IPS-18c (cell line): ENCODE data around the gene ELL.
"Not testable (repeated sequence)": the region's sequence is repeated elsewhere in the genome, so short reads cannot be mapped to it uniquely, and the experiment has no call there.

Source experiments
- H3K4me3 ChIP-seq: 2 replicates; pipeline ENCODE4 v1.7.0; 2013; ENCODE audit warnings: low read depth, mild to moderate bottlenecking, low read length, moderate library complexity; ENCODE audit not compliant: insufficient read depth
- H3K9me3 ChIP-seq: one replicate; pipeline ENCODE4 v1.6.1; 2013; ENCODE audit warnings: mild to moderate bottlenecking, low read length, moderate library complexity; ENCODE audit not compliant: control insufficient read depth, insufficient read depth

Gene ELL

DNA sequence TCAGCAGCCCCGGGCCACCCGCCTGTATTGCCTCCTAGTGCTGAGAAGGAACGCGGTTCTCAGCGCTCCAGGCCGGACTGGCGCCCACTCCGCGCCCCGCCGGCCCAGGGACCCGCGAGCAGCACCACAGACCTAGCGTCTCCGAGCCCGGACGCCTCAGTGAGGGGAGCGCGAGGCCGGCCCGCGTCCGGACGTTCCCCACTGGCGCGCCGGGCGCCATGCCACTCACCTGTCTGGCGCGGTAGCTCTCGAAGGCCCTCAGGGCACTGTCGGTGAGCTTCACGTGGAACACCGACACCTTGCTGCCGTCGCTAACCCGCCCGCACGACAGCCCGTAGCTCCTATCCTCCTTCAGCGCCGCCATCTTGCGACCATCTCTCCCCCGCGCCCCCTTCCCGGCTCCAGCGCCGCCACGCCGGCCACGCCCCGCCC is at the start of gene ELL:
TSS of gene ELL (minus strand) at position 379 of the 432 bp plus-strand sequence. CDS start at position 364, 15 bp downstream.
- H3K9me3 ChIP-seq: no peaks in the 10 kb centered on the region
- H3K4me3 ChIP-seq: peak within 1 kb of the TSS; percentile 95

DNA sequence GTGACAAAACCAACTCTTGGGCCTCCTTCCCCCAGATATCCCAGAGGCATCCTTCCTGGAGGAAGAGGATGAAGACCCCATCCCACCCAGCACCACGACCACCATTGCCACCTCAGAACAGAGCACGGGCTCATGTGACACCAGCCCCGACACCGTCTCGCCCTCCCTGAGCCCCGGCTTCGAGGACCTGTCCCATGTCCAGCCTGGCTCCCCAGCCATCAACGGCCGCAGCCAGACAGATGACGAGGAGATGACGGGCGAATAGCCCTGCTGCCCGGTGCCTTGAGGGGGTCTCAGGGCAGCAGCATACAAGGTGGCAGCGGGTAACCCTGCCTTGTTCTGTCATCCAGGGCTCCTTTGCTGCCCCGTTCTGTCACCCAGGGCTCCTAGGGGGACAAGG is 46.5 kb upstream of the ELL start:
- peaks cover under 1% of the 10 kb centered on the region for H3K9me3 ChIP-seq
- no peak overlapping the region for H3K4me3 ChIP-seq

DNA sequence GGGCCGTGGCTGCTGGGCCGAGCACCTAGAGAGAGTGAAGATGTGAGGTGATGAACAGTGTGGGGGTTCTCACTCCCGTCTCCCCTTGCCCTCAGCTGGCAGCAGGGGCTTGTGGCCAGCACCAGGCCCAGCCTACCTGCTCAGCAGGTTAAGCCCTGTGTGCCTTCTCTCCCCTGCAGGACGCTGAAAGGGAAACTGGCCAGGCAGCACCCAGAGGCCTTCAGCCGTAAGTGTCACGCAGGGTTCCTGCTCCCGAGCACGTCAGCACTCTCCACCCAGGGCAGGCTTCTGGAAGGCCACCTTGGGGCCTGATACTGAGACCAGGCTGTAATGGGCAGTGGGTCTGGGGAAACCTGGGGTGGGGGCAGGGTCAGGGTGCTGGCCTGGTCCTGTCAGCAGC is 45.1 kb upstream of the ELL start:
- no peaks in the 10 kb centered on the region for H3K9me3 ChIP-seq
- no peak overlapping the region for H3K4me3 ChIP-seq

DNA sequence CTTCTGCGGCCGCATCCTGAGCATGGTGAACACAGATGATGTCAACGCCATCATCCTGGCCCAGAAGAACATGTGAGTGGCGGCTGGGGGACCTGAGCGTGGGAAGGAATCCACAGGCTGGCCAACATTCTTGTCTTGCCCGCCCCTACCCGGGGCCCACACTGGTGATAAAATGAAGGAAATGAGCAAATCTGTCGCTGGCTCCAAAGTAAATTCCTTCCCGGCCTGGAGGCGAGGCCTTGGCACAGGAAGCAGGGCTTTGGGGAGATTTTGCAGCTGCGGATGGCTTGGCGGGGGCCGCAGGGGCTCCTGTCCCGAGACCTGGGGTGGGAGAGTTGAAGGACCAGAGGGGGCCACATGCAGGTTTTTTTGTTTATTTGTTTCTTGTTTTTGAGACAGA is 40.2 kb upstream of the ELL start:
- Histone ChIP-seq H3K4me3 (no peak overlapping the region), H3K9me3 (no peaks in the 10 kb centered on the region)

DNA sequence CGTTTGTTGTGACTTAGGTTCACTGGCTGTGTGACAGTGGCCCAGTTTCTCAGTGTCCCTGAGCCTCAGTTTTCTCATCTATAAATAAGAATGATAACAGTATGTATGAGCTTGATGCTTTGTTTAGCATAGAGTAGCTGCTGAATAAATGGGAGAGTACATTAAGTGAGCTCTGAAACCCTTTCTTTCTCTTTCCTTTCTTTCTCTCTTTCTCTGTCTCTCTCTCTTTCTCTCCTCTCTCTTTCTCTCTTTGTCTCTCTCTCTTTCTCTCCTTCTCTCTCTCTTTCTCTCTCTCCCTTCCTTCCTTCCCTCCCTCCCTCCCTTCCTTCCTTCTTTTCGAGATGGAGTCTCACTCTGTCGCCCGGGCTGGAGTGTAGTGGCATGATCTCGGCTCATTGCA is 37.8 kb upstream of the ELL start:
- H3K4me3 ChIP-seq: no peak overlapping the region
- no peaks in the 10 kb centered on the region for H3K9me3 ChIP-seq

DNA sequence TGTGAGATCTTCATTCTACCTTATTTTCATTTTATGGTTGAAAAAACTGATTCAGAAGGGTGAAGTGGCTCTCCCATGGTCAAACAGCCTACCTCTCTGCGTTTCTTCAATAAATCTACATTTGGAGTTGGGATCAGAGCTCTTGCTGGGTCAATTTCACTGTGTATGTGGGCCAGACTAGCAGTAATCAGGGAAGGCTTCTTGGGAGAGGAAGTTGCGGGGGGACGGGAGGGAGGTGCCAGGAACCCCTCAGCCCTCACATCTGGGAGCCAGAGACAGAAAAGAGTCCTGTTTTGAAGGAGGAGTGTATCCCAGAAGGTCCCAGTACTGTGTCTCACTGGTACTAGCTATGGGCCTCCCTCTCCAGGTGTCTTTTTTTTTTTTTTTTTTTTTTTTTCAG is 36.7 kb upstream of the ELL start:
- Histone ChIP-seq H3K4me3 (peak overlapping the region; percentile 83; the same call in 1 of the 2 replicates), H3K9me3 (no peaks in the 10 kb centered on the region)

DNA sequence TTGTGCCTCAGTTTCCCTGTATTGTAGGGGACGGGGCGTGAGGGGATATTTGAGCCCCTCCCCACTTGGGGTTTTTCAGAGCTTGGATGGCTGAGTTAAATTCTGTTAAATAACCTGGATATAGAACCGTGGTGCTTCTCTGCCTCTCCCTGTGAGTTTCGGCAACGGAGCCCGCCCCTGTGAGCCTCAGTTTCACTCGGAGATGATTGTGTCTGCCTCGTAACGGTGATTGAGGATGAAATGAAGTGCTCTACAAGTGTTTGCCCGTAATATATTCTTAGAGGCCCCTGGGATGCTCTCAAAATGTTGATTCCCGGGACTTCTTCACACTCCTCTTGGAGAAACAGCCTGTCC is 36.3 kb upstream of the ELL start:
- H3K9me3 ChIP-seq: no peaks in the 10 kb centered on the region
- peak overlapping the region; percentile 83 for H3K4me3 ChIP-seq

DNA sequence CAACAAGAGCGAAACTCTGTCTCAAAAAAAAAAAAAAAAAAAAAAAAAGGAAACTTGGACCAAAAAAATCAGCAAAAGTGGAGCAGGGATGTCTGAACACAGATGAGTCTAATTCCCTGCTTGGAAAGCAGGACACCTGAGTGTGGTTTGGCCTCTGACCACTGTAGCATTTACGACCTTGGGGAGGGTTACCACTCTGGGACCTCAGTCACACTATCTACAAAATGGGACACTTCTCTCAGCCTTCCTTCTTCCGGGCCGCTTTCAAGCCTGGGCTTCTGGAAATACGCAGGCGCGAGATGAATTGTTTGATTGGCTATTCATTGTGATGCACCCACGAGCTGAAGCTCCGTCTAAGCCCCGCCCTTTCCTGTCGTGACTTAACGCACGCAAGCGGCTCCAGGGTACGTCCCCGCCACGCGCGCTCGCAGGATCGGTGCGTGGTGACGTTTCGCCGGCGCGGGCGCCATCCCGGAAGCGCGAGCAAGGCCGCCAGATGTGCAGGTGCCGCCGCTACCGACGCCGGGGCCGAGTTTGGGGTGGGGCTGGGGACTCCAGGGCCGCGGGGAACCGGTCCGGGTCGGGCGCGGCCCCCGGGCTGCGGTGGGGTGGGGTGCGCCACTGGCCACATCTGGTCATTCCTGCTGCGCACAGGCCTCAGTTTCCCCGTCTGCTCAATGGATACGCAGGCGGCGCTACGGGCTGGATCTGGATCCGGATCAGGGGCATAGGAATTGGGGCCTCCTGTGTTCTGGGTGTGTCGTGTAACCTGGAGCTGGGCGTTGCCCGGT is 35.7 kb upstream of the ELL start, which contains the start of gene KXD1:
TSS of gene KXD1 (plus strand) at position 460 of the 791 bp plus-strand sequence. CDS start 4,187 bp downstream, outside the sequence.
- Histone ChIP-seq H3K4me3 (peak within 1 kb of the TSS; percentile 83), H3K9me3 (no peaks in the 10 kb centered on the region)

DNA sequence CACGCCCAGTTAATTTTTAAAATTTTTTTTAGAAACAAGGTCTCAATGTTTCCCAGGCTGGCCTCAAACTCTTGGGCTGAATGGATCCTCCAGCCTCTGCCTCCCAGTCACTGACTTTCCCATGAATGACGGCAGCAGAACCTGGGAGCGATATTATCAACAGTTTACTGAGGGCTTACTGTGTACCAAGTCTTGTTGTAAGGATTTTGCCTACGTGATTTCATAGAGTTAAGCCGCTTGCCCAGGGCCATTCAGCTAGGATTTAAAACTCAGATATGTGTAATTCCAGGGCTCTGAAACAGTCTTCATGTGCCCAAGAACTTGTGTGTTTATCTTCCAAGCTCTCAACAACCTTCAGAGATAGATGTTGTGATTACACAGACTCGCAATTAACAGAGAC is 29.8 kb upstream of the ELL start:
- no peaks in the 10 kb centered on the region for H3K9me3 ChIP-seq
- no peak overlapping the region for H3K4me3 ChIP-seq

DNA sequence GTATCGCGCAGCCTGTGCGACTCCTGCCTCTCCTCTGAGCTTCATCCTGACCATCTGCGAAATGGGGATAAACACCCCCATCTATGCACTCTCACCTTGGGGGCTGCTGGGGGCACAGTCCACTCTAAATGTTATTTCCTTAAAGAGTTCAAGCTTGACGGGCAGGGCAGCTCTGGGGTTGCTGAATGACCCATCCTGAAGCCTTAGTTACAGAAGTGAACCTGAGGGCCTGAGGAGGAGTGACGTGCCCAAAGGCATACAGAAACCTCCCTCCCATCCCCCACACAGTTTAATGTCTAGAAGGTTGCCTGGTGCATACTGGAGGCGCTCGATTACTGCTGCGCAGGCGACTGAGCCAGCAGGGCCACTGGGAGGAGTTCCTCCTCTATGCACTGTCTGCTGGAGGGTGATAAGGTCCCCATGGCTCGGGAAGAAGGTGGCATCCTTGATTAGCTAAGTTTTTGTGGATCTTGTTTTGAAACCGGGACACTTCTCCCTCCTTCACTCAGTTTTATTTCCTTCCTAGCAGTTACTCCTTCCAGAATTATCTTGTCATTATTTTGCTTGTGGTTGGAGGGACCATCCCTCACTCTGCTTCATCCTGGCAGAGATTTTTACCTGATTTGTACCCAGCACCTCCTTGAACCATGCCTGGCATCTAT is 22.1 kb upstream of the ELL start:
- Histone ChIP-seq H3K9me3 (no peaks in the 10 kb centered on the region), H3K4me3 (peak overlapping the region; percentile 29; the same call in 1 of the 2 replicates)

DNA sequence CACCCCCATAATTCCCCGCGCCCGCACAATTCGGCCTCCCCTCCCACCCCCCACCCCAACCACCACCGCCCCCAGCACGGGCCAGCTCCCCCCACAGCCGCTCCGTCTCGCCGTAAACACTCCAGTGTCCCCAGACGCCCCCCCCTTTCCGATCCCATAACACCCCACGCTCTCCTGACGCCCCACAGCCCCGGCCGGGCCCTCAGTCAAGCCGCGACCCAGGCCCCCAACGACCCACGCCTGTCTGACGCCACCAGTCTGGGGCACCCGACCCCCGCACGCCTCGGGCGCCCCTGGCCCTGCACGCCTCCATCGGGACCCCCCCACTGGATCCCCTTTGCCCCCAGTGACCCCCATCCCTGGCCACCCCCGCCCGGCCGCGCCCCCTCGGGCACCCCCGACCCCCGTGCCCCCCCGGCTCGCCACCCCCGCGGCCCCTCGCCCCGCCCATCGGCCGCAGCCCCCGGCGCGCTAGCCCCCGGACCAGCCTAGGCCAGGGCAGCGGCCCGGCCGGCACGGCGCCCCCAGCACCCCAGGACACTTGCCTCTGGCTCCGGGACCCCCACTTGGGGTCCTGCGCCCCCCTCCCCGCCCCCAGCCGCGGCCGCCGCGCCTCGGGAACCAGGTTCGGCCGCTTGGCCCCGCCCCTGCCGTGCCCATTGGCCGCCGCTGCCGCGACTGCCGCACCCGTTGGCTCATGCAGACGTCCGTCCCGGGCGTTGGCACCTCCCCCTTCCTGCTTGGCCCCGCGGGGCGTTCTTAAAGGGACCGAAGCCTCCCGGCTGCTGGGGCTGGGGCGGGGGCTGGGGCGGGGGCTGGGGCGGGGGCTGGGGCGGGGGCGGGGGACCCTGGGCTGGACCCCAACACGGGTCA is 21.3 kb upstream of the ELL start, which contains the start of gene FKBP8:
TSS of gene FKBP8 (minus strand) at position 633 of the 873 bp plus-strand sequence. CDS start 1,603 bp downstream, outside the sequence.
- no peaks in the 10 kb centered on the region for H3K9me3 ChIP-seq
- H3K4me3 ChIP-seq: peak within 1 kb of the TSS; percentile 55

DNA sequence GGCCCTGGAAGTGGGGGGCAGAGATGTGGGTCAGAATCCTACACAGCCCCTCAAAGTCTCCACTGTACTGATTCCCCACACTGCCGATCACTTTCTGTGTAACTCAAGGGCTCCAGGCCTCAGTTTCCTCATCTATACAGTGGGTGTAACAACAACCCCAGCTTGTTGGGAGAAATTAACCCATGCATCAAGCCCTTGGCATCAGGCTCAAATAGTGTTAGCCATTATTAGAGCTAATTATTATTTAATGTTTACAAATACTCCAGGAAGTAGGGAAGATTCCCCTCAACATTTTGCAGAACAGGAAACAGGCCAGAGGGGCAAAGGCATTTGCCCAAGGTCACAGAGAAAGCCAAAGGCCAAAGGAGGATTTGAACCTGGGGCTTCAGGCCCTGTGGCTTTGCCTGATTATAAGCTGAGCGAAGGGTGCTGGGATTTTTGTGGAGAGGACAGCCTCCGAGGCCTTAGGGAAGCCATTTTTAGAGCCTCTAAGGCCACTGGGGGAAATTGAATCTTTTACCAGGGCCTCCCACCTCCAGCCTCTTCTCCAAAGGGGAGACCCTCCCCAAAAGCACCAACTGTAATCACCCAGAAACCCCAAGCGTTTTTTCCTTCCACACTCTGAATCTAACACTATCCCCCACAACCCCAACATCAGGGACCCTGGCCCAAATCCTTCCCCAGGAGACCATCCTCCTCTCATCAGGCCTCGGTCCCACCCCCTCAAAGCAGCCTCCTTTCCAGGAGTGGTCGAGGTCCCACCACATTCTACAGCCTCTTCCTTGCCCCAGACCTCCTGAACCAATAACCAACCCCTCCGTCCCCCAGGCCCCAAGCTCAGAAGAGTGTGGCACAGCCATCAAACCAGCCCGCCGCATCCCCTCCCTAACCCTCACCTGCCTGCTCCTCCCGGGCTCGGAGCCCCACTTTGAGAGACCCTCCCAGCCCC is 20.4 kb upstream of the ELL start:
- no peaks in the 10 kb centered on the region for H3K9me3 ChIP-seq

DNA sequence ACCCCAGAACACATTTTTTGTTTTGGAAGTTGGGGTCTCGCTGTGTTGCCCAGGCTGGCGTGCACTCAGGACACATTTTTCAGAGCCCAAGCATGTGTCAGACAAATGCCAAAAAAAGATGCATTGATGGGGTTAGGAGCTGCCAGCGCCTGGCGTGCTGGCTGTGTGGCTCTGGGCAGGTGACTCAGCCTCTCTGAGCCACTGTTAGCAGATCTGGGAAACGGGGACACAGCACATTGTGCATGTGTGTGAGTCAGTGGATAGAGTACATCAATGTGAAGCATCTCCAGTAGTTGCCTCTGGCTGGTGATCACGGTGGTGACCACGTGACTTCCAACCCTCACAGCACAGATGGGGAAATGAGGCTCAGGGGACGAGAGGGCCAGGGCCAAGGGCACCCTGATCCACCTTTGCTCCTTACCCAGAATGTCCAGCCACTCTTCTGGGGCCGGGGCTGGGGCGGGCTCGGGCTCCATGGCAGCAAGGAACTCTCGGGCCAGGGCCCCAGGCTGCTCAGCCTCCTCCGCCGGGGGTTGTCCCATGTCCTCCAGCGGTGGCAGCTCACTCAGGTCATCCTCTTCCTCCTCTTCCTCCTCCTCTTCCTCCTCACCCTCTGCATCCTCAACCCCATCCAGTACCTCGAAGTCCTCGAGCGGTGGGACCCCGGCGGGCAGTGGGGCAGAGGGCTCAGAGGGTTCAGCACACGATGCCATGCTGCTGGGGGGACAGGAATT is 19.6 kb upstream of the ELL start:
- no peaks in the 10 kb centered on the region for H3K9me3 ChIP-seq
- H3K4me3 ChIP-seq: no peak overlapping the region

More for the DNA sequence above, 20.4 kb upstream of the ELL start:
- H3K4me3 ChIP-seq: peak overlapping the region; percentile 55

DNA sequence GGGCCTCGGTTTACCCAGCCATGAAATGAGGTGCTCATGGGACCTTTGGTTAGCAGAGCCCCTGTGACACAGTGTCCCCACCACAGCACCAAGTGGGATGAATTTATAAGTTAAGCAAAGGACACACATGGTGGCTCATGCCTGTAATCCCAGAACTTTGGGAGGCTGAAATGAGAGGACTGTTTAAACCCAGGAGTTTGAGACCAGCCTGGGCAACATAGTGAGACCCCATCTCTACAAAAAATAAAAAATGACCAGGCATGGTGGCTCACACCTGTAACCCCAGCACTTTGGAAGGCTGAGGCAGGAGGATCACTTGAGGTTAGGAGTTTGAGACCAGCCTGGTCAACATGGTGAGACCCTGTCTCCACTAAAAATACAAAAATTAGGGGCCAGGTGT is 18.3 kb upstream of the ELL start:
- not testable (repeated sequence) for H3K4me3 ChIP-seq, H3K9me3 ChIP-seq

DNA sequence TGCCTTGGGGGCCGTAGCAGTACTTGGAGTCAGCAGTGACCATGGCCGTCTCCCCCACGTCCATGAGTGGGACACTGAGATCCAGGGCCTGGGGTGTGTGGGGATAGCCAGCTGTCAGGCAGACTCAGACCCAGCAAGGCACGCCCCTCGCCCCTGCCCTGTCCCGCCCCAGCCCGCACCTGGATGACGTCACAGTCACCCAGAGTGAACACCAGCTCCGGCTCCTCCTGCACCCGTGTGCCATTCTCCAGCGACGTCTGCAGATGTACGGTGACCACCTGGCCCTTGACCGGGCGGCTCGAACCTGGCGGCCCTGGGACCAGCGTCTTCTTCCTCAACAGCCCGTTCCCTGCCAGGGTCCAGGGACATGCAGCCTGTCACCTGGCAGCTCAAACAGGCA is 17.5 kb upstream of the ELL start:
- Histone ChIP-seq H3K9me3 (no peaks in the 10 kb centered on the region), H3K4me3 (no peak overlapping the region)

DNA sequence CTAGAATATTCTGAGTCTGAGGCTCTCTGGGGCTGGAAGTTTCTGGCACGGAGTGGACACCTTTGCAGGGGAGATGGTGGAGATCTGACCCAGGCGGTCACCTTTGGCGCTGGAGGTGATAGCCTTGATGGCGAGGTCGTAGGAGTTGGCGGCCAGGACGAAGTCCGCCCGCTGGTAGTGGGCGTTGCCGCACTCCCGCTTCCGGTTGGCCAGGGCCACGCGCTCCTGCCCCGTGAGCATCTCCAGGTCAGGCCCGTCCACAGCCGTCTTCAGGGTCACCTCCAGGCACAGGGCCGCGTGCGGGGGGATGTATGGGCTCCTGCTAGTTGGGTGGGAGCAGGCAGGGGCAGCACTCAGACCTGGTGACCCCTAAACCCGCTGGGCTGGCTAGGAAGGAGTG is 16.2 kb upstream of the ELL start:
- Histone ChIP-seq H3K4me3 (no peak overlapping the region), H3K9me3 (no peaks in the 10 kb centered on the region)
